ENCODE results near the gene BEND6.

BEND6 gene

DNA sequence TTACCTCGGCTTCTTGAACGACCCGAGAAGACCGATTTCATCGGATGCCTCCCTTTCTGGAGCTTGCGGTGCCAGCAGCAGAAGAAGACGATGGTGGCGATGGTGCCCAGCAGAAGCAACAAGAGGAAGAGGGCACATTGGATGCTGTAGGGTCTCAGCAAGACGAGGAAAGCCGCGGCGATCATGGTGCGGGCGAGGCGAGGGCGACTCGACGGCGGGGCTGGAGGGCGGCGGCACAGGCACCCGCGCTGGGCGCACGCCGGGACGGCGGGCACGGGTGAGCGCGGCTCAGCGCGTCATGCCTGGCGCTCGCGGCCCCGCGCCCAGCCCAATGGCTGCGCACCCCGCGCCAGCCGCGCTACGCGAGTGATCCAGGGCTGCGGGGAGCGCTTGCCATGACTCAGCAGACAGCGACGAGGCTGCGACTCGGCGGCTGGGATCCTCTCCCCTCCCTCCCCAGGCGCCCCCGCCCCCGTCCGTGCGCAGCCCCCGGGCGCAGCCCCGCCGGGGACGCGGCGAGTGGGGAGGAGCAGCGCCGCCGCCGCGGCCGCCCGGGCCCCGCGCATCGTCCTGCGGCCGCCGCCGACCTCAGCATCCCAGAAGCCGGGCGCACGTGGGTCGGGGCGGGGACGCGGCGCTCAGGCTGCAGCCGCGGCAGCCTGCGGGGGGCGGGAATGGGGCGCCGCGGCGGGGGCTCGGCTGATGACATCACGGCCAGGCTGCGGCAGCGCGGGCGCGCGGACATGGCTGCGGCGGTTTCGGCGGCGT, at the start of gene BEND6:
Gene BEND6 (plus strand): TSS at position 705 of the 768 bp plus-strand sequence. CDS start 26,704 bp downstream, outside the sequence.
- DNase-seq: peak; percentile 33

DNA sequence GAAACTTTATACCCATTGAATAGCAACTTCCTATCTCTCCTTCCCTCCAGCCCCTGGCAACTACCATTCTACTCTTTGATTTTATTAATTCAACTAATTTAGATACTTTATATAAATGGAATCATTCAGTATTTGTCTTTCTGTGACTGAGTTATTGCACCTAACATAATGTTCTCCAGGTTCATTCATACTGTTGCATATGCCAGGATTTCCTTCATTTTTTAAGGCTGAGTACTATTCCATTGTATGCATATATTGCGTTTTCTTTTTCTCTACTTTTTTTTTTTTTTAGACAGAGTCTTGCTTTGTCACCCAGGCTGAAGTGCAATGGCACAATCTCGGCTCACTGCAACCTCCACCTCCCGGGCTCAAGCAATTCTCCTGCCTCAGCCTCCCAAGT, 49.5 kb upstream of the BEND6 start:
- DNase-seq: no peak

DNA sequence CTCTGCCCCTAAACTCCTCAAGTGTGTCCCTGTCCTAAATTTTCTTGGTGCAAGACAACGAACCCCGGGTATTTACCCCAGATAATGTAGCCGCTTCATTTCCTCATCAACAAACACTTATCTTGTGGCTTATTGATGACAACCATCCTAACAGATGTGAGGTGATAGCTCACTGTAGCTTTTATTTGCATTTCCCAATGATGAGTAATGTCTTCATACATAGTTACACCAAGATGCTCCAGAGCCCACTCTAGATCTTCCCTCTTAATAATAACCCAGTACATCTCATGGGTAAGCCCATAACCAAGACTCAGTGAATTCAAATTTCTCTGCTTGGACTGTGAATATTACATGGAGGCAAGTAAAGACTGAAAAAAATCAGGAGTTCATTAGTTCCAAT, 48.2 kb upstream of the BEND6 start:
- DNase-seq: no peak

- no peak for DNase-seq
Observed at GRCh38 chr6:56909115-56909907, 45.6 kb upstream of the BEND6 start.

GRCh38 chr6:56911847-56912246, 43.1 kb upstream of the BEND6 start:
- no peak for DNase-seq

- DNase-seq: no peak
Observed at GRCh38 chr6:56913285-56914074, 41.4 kb upstream of the BEND6 start.

GRCh38 chr6:56914798-56915658, 39.9 kb upstream of the BEND6 start:
- DNase-seq: no peak

- DNase-seq: no peak
Observed at GRCh38 chr6:56915832-56916231, 39.1 kb upstream of the BEND6 start.

DNA sequence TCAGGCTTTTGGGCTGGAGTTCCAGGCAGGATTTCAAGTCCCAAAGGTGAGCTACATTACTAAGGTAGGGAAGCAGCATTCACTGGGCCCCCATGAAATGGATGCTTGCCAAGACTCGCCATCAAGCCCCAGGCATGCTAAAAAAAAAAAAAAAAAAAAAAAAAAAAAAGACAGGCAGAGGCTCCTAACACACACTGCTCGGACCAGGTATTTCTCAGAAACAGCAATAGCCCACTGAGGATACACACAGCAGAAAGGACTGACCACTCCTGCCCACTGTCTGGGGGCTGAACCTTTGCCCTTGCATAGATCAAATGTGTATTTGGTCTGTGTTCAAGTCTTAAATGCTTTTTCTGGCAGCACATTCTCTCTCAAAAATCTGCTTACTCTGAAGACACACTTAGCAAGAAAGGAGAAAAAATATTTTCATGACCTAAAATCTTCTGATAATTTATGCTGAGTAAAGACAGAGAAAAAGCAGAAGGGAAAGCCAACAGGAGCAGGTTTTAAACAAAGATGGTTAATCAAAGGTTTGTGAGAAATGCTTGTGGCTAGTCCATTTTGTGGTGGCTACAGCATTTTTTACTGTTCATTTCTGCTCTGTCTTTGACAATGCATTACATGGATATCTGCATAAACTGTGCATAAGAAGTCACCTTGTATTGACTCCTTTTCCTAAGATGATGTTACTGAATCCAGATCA, 37.9 kb upstream of the BEND6 start:
- DNase-seq: no peak

DNA sequence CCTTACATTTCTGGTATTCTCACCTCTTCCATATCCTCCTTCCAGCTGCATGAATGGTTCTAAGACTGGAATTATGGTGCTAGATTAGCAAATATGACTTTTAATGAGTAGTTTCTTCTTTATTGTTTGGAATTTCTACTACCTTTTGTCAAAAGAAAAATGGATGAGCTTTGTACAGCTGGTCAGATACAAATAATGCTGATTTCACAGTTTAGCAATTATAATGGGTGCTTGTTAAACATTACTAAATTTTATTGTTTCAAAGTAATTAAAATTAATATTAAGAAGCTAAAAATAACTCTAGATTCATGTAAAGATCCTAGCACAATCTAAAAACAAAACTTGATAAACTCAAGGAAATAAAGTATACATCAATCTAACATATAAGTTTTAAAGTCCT, 32.3 kb upstream of the BEND6 start:
- no peak for DNase-seq

- DNase-seq: no peak
Observed at GRCh38 chr6:56923565-56923964, 31.3 kb upstream of the BEND6 start.

DNA sequence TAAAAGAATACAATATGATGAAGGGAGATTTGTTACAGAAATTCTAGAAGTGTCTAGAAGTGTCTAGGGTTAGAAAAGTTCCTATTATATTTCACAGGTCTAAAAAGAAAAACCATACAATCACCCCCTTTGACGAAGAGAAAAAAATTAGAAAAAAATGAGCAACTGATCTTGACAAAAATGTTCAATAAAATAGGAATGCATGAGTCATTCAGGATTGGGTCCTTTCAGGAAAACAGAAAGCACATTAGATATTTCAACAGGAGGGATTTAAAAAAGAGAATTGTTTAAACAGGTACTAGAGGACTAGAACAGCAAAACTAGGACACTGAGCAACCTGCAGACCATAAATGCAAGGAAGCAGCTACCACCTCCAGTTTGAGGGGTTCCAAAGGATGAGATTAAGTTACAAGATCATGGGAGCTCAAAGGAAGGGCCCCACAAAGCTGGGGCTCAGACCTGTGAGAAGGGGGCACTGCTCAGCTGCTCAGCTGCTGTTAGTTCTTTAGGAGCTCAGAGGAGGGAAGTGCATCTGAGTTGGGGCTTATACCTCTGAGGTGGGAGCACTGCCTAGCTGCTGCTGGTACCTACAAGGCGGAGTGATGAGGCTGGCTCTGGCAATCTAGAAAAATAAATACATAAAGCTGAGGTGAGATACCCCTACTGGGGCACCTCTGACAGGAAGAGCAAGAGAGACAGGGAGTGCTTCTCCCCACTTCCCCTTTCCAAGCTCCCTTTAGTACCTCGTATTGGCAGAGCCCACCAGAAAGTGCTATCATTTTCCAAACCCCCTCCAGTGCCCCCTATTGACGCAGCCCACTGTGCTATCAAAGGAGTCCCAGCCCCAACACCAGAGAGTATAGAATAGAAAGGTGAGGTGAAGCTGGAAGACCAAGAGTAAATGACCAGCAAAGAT, 27.1 kb upstream of the BEND6 start:
- no peak for DNase-seq

GRCh38 chr6:56930846-56931245, 24.1 kb upstream of the BEND6 start:
- DNase-seq: no peak

- no peak for DNase-seq
Observed at GRCh38 chr6:56932910-56933477, 21.9 kb upstream of the BEND6 start.

DNA sequence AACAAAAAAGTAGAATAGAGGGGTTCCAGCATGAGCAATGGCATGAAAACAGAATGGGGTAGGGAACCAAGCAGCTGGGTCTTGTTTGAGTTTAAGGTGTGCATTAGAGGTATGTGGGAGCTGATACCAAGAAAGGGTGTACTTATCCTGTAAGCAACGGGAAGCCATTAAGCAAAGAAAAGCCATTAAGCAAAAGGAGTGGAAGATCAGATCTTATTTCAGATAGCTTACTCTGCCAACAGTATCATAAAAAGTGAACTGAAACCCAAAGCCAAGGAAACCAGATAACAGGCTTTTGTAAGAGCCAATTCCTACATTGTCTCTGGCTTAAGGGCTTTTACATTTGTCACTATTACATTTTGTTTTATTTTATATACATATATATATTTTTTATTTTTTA, 21.3 kb upstream of the BEND6 start:
- DNase-seq: no peak

- DNase-seq: no peak
Observed at GRCh38 chr6:56934876-56935275, 20.0 kb upstream of the BEND6 start.

DNA sequence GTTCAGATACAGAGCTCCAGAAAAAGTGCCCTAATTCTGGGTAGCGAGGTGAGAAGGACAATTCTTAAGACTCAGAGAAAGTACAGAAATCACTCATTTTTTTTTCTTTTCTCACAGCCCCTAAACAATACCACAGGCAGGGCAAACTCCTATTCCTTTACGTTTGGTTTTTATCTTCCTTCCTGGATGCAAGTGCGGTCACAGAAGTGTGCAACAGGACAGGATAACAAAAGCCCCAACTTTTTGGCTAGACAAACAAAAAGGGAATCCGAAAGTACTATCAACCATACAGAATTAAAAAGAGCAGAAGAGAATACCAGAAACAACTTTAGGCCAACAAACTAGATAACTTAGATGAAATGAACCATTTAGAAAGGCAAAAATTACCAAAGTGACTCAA, 18.4 kb upstream of the BEND6 start:
- no peak for DNase-seq

DNA sequence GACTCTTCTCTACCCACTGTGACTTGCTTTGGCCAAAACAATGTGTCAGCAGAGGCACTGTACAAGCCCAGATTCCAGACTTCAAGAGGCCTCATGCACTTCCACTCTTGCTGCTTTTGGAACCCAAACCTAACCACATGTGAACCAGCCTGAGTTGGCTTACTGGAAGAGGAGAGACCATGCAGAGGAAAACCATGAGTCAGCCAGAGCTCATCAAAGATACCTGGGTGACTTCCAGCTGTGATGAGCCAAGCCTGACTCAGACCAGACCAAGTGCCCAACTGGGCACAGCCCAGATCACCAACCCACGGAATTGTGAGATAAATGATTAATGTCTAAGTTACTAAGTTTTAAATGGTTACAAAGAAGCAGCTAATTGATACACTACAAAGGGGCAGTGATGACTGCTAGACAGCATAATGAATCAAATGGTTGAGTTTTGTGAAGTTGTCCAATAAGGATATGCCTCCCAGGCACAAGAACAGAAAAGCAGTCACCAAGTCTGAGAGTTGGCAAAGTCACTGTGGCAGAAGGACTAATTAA, 16.2 kb upstream of the BEND6 start:
- DNase-seq: peak; percentile 4

DNA sequence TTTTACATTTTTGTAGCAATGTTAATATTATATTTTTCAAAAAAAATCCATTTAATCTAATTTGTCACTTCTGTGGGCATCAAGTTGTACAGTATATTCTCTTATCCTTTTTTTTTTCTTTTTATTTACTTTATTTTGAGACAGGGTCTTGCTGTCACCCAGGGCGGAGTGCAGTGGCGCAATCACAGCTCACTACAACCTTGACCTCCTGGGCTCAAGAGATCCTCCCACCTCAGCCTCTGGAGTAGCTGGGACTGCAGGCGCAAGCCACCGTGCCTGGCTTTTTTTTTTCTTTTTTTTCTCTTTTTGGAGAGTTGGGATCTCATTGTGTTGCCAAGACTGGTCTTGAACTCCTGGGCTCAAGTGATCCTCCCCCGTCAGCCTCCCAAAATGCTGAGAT, 14.4 kb upstream of the BEND6 start:
- no peak for DNase-seq

DNA sequence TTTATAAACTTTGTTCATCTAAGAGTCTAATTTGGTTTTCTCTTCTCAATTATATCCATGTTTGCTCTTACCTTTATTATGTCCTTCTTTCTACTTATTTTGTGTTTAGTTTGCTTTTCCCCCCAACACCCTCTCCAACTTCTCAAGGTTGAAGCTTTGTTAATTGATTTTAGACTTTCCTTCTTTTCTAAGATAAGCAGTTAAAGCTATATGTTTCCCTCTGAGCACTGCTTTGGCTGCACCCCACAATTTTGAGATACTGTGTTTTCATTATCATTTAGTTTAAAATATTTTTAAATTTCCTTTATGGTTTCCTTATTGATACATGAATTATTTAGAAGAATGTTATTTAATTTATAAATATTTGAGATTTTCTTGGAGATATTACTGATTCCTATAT, 13.9 kb upstream of the BEND6 start:
- DNase-seq: no peak

Measured in activated naive CD4-positive, alpha-beta T cell treated with Interleukin-2 at 50 U/mL for 16 hours (primary cell).